Stomach (tissue), 4 donors: ENCODE measurements around the gene KRABD2.

Source experiments
- EP300 ChIP-seq: sonication (generic); formaldehyde crosslinking; IDR thresholded peaks from one replicate; pipeline ENCODE4 v1.6.1; 2017; ENCODE audit warnings: antibody characterized with exemption
- POLR2A ChIP-seq, 4 donors: fragments of 450-650 bp; IDR thresholded peaks; one replicate each; pipeline ENCODE4 v1.6.1; 2016; ENCODE audit warnings: antibody characterized with exemption in 4 of 4, control low read depth in 2 of 4, mild to moderate bottlenecking in 1 of 4, moderate library complexity in 1 of 4
- POLR2AphosphoS5 ChIP-seq, 3 donors: sonication (generic); formaldehyde crosslinking; IDR thresholded peaks; one replicate each; pipeline ENCODE4 v1.6.1; 2016; ENCODE audit warnings: antibody characterized with exemption in 3 of 3
- TF ChIP-seq, protein P1 (sequence below), 7 experiments: fragments of 450-650 bp in 4 of 7; fragments of 200-600 bp in 3 of 7; sonication (generic) in 3 of 7; IDR thresholded peaks; one replicate each; pipeline ENCODE4 v1.5.1; 2016 to 2019; ENCODE audit warnings: antibody characterized with exemption in 7 of 7, control low read depth in 2 of 7, mild to moderate bottlenecking in 1 of 7

DNA sequence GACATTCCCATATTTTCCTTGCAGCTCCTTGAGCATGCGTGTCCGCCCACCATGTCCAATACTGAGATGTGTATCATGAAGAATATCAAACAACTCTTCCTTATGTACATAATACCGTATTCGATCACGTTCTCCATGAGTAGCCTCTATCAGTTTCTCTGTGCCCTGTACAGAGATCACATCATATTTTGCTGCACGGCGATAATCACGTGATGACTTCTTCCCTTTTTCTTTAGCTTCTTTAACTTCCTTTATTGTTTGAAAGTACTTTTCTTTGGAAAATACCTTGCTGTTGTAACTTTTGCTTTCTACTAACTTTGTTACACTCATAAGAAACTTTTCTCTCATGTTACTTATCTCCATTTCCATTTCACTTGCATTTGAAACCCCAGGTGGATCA, 6.6 kb downstream of the KRABD2 start:
- TF ChIP-seq POLR2A (IDR thresholded peaks at IDR 0.05) (no peak), POLR2AphosphoS5 (IDR thresholded peaks at IDR 0.05) (no peak), EP300 (no peak)
- TF ChIP-seq, protein P1, sequence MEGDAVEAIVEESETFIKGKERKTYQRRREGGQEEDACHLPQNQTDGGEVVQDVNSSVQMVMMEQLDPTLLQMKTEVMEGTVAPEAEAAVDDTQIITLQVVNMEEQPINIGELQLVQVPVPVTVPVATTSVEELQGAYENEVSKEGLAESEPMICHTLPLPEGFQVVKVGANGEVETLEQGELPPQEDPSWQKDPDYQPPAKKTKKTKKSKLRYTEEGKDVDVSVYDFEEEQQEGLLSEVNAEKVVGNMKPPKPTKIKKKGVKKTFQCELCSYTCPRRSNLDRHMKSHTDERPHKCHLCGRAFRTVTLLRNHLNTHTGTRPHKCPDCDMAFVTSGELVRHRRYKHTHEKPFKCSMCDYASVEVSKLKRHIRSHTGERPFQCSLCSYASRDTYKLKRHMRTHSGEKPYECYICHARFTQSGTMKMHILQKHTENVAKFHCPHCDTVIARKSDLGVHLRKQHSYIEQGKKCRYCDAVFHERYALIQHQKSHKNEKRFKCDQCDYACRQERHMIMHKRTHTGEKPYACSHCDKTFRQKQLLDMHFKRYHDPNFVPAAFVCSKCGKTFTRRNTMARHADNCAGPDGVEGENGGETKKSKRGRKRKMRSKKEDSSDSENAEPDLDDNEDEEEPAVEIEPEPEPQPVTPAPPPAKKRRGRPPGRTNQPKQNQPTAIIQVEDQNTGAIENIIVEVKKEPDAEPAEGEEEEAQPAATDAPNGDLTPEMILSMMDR (IDR thresholded peaks at IDR 0.05) = no peak
